Epithelial cell of esophagus (primary cell): ENCODE data around the gene CADPS.

Source experiments
- DNase-seq: peaks from one replicate; pipeline ENCODE4 v3.0.0; 2010; ENCODE audit warnings: low read depth
- H3K4me3 ChIP-seq: 2 replicates; pipeline ENCODE4 v1.5.1; 2011; ENCODE audit warnings: mild to moderate bottlenecking, low read length, control low read depth
- CTCF ChIP-seq: IDR thresholded peaks from 2 replicates; pipeline ENCODE4 v1.5.1; 2011; ENCODE audit warnings: low read depth, mild to moderate bottlenecking, low read length, control low read depth, inconsistent platforms; ENCODE audit not compliant: insufficient read depth; ENCODE audit errors: missing control alignments

CADPS gene

GRCh38 chr3:62502315-62503300 is 372.6 kb downstream of the CADPS start:
- no peak for DNase-seq
- TF ChIP-seq CTCF = no peak
- no peak overlapping the region for H3K4me3 ChIP-seq

- no peak for DNase-seq
- H3K4me3 ChIP-seq = no peak overlapping the region
- TF ChIP-seq CTCF = no peak
These were observed 373.9 kb downstream of the CADPS start for GRCh38 chr3:62501289-62501668.

DNA sequence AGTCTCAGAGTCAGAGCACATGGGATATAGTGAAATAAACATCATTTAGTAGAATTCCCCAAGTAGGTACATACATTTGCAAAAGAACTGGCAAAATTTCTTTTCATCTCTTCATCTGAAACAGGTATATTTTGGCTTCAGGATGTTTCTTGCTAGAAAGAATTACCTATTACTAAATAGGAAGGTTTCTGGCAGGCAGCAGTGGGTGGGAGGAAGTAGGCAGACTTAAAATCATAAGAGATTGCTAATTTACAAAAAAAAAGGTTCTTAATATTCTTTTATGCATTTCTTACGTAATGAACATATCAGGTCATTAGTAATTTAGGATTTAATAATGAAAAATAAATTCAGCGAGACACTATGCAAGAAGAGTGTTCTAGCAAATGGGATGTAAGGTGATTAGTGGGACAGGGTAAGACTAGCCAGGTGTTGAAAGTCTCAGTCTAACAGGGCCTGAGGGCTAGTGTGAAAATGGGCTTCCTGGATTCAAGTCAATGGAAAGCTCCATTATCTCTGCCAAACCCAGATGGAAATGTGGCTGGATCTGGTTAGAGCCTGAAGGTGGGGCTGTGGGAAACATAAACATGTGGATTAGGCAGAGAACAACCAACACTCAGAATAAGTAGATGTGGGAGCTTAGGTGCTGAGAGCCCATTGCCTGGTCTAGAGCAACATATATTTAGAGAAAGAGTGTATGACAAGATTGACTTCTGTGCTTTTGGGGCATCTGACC is 374.5 kb downstream of the CADPS start:
- H3K4me3 ChIP-seq = no peak overlapping the region
- TF ChIP-seq CTCF = no peak
- DNase-seq = no peak

DNA sequence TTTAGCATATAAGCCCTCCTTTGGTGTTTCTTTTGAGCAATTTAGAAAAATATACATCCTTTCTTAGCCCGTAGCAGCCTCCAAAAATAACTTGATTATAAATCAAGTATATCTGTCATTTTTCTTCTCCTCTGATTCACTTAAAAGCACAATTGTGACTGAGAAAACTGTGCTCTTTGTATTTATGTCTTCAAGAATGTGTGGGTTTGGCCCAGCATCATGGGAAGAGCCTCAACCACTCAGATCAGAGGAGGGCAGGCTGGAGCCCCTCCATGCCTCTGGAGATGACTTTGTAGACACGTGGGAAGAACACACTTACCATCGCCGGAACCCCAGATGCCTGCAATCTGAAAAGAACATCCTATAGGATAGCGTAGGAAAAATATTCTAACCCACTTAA is 378.1 kb downstream of the CADPS start:
- H3K4me3 ChIP-seq = no peak overlapping the region
- DNase-seq = no peak
- TF ChIP-seq CTCF = no peak

DNA sequence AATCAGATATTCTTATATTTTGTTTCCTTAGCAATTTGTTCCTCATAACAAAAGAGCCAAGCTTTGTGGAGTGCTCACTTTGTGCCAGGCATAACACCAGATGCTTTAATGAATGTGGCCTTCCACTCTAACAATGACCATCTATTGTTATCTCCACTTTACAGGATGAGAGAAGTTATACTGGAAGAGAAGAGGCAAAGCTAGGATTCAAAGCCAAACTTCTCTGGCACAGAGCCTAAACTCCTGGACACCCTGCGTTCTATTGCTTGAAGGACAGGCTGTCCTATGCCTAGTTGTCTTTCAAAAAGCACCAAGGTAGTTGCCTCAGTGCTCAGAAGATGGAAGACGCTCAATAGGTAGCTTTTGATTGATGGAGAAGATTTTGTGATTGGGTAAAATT is 378.7 kb downstream of the CADPS start:
- H3K4me3 ChIP-seq = no peak overlapping the region
- no peak for TF ChIP-seq CTCF
- no peak for DNase-seq

GRCh38 chr3:62493109-62493801 is 382.0 kb downstream of the CADPS start:
- no peak overlapping the region for H3K4me3 ChIP-seq
- peak; percentile 6 for TF ChIP-seq CTCF
- no peak for DNase-seq
